Epithelial cell of esophagus (primary cell): ENCODE data around the gene RASA1.
A peak's percentile ranks its signal among the peaks of the same experiment; 100 is the strongest.

Source experiments
- DNase-seq: peaks from one replicate; pipeline ENCODE4 v3.0.0; 2010; ENCODE audit warnings: low read depth
- H3K4me3 ChIP-seq: 2 replicates; pipeline ENCODE4 v1.5.1; 2011; ENCODE audit warnings: mild to moderate bottlenecking, low read length, control low read depth
- TF ChIP-seq, protein P1 (sequence below): IDR thresholded peaks from 2 replicates; pipeline ENCODE4 v1.5.1; 2011; ENCODE audit warnings: low read depth, mild to moderate bottlenecking, low read length, control low read depth, inconsistent platforms; ENCODE audit not compliant: insufficient read depth; ENCODE audit errors: missing control alignments

RASA1 gene

DNA sequence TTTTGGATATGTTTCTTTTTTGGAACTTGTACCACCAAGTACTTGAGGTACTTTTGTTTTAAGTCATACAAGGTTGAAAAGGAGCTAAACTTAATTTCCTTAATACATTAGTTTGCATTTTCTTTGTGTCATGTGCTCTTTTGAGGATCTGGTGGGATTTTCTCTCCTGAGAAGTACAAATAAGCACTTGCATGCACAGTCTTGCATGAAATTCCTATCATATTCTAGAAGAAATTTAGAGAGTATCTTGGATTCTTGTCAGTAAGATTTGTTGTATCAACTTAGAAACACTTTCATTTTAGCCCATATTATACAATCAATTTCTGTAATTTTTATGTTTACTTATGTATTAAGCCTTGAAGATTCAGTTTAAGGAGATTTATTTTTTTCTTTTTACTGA lies 80.2 kb downstream of the RASA1 start:
- TF ChIP-seq, protein P1, sequence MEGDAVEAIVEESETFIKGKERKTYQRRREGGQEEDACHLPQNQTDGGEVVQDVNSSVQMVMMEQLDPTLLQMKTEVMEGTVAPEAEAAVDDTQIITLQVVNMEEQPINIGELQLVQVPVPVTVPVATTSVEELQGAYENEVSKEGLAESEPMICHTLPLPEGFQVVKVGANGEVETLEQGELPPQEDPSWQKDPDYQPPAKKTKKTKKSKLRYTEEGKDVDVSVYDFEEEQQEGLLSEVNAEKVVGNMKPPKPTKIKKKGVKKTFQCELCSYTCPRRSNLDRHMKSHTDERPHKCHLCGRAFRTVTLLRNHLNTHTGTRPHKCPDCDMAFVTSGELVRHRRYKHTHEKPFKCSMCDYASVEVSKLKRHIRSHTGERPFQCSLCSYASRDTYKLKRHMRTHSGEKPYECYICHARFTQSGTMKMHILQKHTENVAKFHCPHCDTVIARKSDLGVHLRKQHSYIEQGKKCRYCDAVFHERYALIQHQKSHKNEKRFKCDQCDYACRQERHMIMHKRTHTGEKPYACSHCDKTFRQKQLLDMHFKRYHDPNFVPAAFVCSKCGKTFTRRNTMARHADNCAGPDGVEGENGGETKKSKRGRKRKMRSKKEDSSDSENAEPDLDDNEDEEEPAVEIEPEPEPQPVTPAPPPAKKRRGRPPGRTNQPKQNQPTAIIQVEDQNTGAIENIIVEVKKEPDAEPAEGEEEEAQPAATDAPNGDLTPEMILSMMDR: no peak
- DNase-seq: peak; percentile 9
- no peak overlapping the region for H3K4me3 ChIP-seq

DNA sequence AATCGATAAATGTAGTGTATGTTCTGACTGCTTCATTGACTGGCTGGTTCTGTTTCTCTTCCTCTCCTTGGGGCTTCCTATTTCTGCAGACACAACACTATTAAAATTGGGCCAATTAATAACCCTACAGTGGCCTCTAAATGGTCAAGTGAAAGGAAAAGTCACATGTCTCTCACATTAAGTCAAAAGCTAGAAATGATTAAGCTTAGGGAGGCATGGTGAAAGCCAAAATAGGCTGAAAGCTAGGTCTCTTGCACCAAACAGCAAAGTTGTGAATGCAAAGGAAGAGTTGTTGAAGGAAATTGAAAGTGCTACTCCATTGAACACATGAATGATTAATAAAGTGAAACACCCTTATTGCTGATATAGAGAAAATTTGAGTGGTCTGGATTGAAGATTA lies 86.8 kb downstream of the RASA1 start:
- DNase-seq: no peak
- TF ChIP-seq, protein P1: no peak
- H3K4me3 ChIP-seq: no peak overlapping the region

DNA sequence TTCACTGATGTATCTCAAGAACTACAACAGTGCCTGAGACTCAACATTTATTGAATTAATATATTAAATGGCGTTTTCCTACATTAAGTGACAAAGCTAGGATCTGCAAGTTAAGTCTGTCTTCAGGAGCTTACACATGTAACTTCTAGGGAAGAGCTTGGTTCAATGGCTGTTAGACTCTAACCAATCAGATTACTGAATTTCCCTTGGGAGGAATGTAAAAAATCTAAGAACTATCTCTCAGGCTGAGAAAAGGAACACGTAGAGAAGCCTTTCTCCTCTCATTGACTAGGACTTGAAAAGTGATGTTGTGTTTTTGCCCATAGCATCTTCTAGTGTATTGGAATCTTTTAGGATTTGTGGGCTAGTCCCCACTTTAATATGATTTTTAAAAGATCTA lies 91.4 kb downstream of the RASA1 start:
- H3K4me3 ChIP-seq: no peak overlapping the region
- no peak for DNase-seq
- TF ChIP-seq, protein P1: no peak

DNA sequence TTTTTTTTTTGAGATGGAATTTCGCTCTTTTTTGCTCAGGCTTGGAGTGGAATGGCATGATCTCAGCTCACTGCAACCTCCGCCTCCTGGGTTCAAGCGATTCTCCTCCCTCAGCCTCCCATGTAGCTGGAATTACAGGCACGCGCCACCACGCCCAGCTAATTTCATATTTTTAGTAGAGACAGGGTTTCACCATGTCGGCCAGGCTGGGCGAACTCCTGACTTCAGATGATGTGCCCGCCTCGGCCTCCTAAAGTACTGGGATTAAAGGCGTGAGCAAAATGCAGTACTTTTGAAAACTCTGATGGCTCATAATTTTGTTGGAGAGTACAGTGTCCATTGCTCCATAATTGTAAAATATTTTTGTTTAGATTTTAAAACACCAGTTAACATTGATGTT lies 92.4 kb downstream of the RASA1 start:
- no peak overlapping the region for H3K4me3 ChIP-seq
- TF ChIP-seq, protein P1: no peak
- DNase-seq: no peak

DNA sequence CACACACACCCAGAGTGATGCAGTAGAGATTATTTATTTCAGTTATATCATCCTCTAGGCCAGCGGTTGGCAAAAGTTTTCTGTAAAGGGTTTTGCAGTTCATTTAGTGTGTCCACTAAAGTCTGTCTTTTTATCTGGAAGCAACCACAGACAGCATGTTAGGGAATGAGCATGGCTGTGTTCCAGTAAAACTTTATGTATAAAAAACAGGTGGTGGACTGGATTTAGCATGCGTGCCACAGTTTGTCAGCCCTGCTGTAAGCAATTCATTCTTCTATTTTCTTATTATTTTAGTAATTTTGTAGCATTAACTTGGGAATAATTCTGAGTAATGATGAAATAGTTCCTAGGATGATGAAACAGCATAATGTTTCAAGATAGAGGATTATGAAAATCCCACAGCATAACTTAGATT lies 93.4 kb downstream of the RASA1 start:
- DNase-seq: no peak
- no peak overlapping the region for H3K4me3 ChIP-seq
- TF ChIP-seq, protein P1: no peak

DNA sequence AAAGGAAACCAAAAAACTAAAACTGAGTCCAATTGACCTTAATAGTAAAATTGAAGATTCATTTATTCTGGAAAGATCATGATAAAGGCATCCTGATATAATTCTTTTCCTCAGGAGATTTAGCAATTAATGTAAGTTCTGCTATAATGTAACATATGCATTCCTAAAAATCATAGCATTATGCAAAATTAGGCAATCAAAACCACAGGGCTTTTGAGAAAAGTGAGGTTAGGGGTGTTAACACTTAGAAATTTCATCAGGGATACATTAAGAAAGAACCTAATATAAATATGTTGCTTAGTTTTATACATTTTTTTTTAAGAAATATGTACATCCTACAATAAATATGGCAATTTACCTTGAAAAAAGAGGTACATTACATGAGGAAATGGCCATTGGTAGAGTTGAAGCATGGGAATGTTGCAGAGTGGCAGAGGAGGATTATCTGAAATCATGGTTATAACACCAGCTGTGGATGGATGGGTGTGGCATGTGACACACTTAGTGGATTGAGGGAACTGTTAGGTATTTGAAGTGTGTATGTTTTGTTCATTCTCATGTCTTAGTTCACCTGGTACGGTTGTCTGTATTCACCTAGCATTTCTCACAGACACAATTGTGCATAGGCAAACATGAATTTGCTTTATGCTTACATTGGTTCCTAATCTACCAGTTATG lies 94.0 kb downstream of the RASA1 start:
- TF ChIP-seq, protein P1: no peak
- peak; percentile 4 for DNase-seq

DNA sequence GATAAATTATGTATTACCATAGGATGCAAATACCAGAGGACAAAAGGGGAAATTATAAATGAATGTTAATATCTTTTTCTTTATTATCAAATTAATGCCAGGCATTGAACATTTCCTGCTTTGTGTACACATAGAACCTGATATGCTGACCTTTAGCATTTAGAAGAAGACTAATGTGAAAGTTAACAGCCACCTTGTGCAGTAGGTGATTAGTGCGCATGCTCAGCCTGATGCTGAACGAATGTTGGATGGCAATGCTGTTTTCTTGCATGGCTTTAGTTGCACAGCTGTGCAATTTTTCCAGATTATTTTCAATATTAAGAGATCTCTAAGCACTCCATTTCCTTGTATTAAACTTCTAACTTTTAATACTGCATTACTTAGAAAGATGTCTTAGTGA lies 99.6 kb downstream of the RASA1 start:
- H3K4me3 ChIP-seq: no peak overlapping the region
- DNase-seq: no peak

More for the DNA sequence above, 94.0 kb downstream of the RASA1 start:
- no peak overlapping the region for H3K4me3 ChIP-seq

More for the DNA sequence above, 99.6 kb downstream of the RASA1 start:
- TF ChIP-seq, protein P1: no peak
